Peyer's patch (tissue), 4 donors: ENCODE data around the gene CDK11B. TPM values are rescaled to one million over a fixed set of nuclear protein-coding genes. Genes with fewer than 3 reads are reported as not detected.
"Not testable (repeated sequence)": the region's sequence is repeated elsewhere in the genome, so short reads cannot be mapped to it uniquely, and the experiment has no call there.

Experiments used
- DNase-seq, 3 donors: peaks; one replicate each; pipeline ENCODE4 v3.0.0-alpha.2; 2017 to 2019
- H3K27ac ChIP-seq, 4 donors: fragments of 200-600 bp; sonication (generic); one replicate each; pipeline ENCODE4 v1.5.1; 2016 to 2019
- H3K27me3 ChIP-seq, 2 donors: fragments of 200-600 bp; sonication (generic); one replicate each; pipeline ENCODE4 v1.5.1; 2019
- H3K36me3 ChIP-seq, 3 donors: fragments of 200-600 bp; sonication (generic); one replicate each; pipeline ENCODE4 v1.5.1; 2016 to 2019
- H3K4me1 ChIP-seq, 4 donors: fragments of 200-600 bp; sonication (generic); one replicate each; pipeline ENCODE4 v1.5.1; 2016 to 2019
- H3K4me3 ChIP-seq, 4 donors: fragments of 200-600 bp; sonication (generic); 1 replicate in 3 of 4; 2 replicates in 1 of 4; pipeline ENCODE4 v1.5.1; 2016 to 2019; ENCODE audit warnings: mild to moderate bottlenecking in 1 of 4
- H3K9me3 ChIP-seq, 4 donors: fragments of 200-600 bp; sonication (generic); one replicate each; pipeline ENCODE4 v1.5.1; 2016 to 2019; ENCODE audit warnings: mild to moderate bottlenecking in 1 of 4
- CTCF ChIP-seq, 6 experiments: fragments of 450-650 bp in 4 of 6; fragments of 200-600 bp in 2 of 6; sonication (generic) in 1 of 6; IDR thresholded peaks; one replicate each; pipeline ENCODE4 v1.5.1; 2017 to 2019; ENCODE audit warnings: antibody characterized with exemption in 6 of 6, mild to moderate bottlenecking in 3 of 6, moderate library complexity in 1 of 6
- POLR2A ChIP-seq, 2 donors: fragments of 450-650 bp; IDR thresholded peaks; one replicate each; pipeline ENCODE4 v1.5.1; 2017; ENCODE audit warnings: antibody characterized with exemption in 2 of 2, mild to moderate bottlenecking in 2 of 2, moderate library complexity in 2 of 2
- total RNA-seq, 4 donors: library from RNA; depleted of rRNA; stranded (reverse); fragments of >200 nt; gene quantifications; one replicate each; pipeline ENCODE4 v1.1.0, GENCODE V29; 2016

Gene CDK11B
- total RNA-seq, 4 donors from 2014 or later: 25.7 to 124 (median 40.9) TPM

- Histone ChIP-seq H3K9me3 (no peaks in the 10 kb centered on the region), H3K36me3 (no peaks in the 10 kb centered on the region), H3K4me3 (no peak overlapping the region), H3K27me3 (peaks cover 0 to 14% of the 10 kb centered on the region in 2 donors), H3K27ac (no peak overlapping the region), H3K4me1 (peaks cover 0 to 22% (median 6%) of the 10 kb centered on the region in 4 donors)
- TF ChIP-seq POLR2A (IDR thresholded peaks at IDR 0.05) (no peak), CTCF (IDR thresholded peaks at IDR 0.05) (no peak)
- DNase-seq: no peak
Observed at GRCh38 chr1:1598051-1598719, 60.6 kb downstream of the CDK11B start.

GRCh38 chr1:1597275-1597930 lies 61.4 kb downstream of the CDK11B start:
- Histone ChIP-seq H3K4me1 (peaks cover 0 to 22% (median 6%) of the 10 kb centered on the region in 4 donors), H3K36me3 (no peaks in the 10 kb centered on the region), H3K9me3 (no peaks in the 10 kb centered on the region), H3K27me3 (peaks cover 0 to 14% of the 10 kb centered on the region in 2 donors), H3K27ac (no peak overlapping the region), H3K4me3 (no peak overlapping the region)
- peak in 3 of 6 experiments; percentile 42 to 47 (median 46) for TF ChIP-seq CTCF (IDR thresholded peaks at IDR 0.05)
- TF ChIP-seq POLR2A (IDR thresholded peaks at IDR 0.05): no peak
- DNase-seq: peak in 1 of 3 donors; percentile 54

GRCh38 chr1:1596493-1597274 lies 62.1 kb downstream of the CDK11B start:
- no peaks in the 10 kb centered on the region for H3K36me3 ChIP-seq
- H3K4me3 ChIP-seq: no peak overlapping the region
- TF ChIP-seq CTCF (IDR thresholded peaks at IDR 0.05) (no peak), POLR2A (IDR thresholded peaks at IDR 0.05) (no peak)
- peaks cover 0 to 22% (median 6%) of the 10 kb centered on the region in 4 donors for H3K4me1 ChIP-seq
- peaks cover 0 to 14% of the 10 kb centered on the region in 2 donors for H3K27me3 ChIP-seq
- no peak for DNase-seq
- no peak overlapping the region for H3K27ac ChIP-seq
- no peaks in the 10 kb centered on the region for H3K9me3 ChIP-seq

- Histone ChIP-seq H3K4me1 (peaks cover 0 to 17% (median 5%) of the 10 kb centered on the region in 4 donors), H3K27me3 (peaks cover 0 to 11% of the 10 kb centered on the region in 2 donors)
- DNase-seq, H3K9me3 ChIP-seq, H3K27ac ChIP-seq, H3K36me3 ChIP-seq, H3K4me3 ChIP-seq: not testable (repeated sequence)
Observed at GRCh38 chr1:1595341-1595740, 63.5 kb downstream of the CDK11B start.

GRCh38 chr1:1594602-1595260 lies 64.1 kb downstream of the CDK11B start:
- Histone ChIP-seq H3K27ac (no peak overlapping the region), H3K4me3 (no peak overlapping the region), H3K36me3 (no peaks in the 10 kb centered on the region), H3K4me1 (peaks cover 0 to 14% (median 4%) of the 10 kb centered on the region in 4 donors), H3K27me3 (peaks cover 0 to 8% of the 10 kb centered on the region in 2 donors), H3K9me3 (no peaks in the 10 kb centered on the region)
- TF ChIP-seq CTCF (IDR thresholded peaks at IDR 0.05): no peak
- TF ChIP-seq POLR2A (IDR thresholded peaks at IDR 0.05): no peak
- DNase-seq: no peak
